GM12865 (cell line): Measurements from ENCODE around the gene DCTN4.
A peak's percentile ranks its signal among the peaks of the same experiment; 100 is the strongest.
"Not testable (repeated sequence)": the region's sequence is repeated elsewhere in the genome, so short reads cannot be mapped to it uniquely, and the experiment has no call there.

ENCODE experiments used
- DNase-seq: peaks from one replicate; pipeline ENCODE4 v3.0.0; 2010; ENCODE audit warnings: low read depth
- H3K4me3 ChIP-seq: 2 replicates; pipeline ENCODE4 v1.5.1; 2011; ENCODE audit warnings: mild to moderate bottlenecking, low read depth, low read length, control low read depth
- TF ChIP-seq, protein P1 (sequence below): IDR thresholded peaks from 2 replicates; pipeline ENCODE4 v1.5.1; 2011; ENCODE audit warnings: low read length, control low read depth, low read depth, inconsistent platforms; ENCODE audit not compliant: insufficient read depth; ENCODE audit errors: missing control alignments

The DCTN4 gene

DNA sequence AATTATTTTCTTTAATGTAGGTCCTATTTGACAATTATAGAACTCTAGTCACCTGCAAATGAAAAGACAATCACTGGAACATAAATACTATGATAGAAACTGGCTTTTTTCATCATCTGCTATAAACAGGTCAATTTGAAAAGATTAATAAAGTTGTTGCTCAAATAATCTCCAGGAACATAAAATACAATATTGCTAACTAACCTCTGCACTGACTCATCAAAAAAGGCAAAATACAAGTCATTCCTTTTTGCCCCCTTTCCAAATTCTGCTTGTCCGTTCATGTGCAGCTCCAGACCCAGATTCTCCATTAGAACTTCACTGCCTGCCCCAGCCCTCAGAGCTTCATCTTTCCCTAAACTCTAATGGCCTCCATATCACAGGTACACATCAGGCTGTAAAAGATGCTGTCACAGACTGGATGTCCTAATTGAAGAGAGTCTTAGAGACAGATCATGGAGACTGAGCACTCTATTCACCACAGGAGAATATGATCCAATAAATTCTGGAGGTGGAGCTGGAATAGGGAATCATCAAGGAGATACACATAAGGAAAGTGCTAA, 1.6 kb downstream of the DCTN4 start:
- TF ChIP-seq, protein P1, sequence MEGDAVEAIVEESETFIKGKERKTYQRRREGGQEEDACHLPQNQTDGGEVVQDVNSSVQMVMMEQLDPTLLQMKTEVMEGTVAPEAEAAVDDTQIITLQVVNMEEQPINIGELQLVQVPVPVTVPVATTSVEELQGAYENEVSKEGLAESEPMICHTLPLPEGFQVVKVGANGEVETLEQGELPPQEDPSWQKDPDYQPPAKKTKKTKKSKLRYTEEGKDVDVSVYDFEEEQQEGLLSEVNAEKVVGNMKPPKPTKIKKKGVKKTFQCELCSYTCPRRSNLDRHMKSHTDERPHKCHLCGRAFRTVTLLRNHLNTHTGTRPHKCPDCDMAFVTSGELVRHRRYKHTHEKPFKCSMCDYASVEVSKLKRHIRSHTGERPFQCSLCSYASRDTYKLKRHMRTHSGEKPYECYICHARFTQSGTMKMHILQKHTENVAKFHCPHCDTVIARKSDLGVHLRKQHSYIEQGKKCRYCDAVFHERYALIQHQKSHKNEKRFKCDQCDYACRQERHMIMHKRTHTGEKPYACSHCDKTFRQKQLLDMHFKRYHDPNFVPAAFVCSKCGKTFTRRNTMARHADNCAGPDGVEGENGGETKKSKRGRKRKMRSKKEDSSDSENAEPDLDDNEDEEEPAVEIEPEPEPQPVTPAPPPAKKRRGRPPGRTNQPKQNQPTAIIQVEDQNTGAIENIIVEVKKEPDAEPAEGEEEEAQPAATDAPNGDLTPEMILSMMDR, result no peak
- no peak for DNase-seq
- peak overlapping the region; percentile 98 for H3K4me3 ChIP-seq

DNA sequence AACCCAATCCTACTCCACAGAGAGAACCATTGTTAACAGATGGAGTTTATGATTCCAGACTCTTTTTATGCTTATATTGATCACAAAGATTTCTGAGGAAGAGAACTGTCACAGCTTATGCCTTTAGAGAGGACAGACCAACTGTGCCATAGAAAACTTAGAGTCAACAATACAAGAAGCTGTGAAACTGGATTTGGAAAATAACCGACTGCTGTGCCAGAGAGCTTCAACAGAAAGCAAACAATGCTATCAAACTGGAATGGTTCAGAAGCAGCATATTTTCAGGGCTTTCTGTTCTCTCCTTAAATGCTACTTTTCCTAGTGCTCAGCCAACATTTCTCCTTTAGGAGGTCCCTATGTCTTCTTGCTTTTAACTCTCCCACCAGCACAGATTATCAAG, 5.0 kb downstream of the DCTN4 start:
- TF ChIP-seq, protein P1, result no peak
- no peak overlapping the region for H3K4me3 ChIP-seq
- no peak for DNase-seq

DNA sequence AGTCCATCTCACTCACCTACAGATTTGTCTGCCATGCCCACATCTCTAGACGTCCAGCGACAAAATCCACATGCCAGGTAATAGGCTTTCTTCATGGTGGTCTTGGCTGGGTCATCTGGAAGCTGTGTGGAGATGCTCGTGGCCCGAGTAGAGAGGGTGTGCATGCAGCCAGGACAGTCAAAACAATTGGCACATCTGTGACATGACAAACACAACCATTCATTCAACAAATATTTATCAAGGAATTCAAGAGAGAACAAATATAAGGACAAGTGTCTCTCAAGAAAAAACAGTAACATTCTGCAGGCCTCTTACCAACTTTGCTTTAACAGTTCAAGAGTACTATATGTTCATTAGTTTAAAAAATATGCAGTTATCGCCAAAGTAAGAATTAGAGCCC, 5.4 kb downstream of the DCTN4 start:
- TF ChIP-seq, protein P1, result no peak
- DNase-seq, result no peak
- H3K4me3 ChIP-seq, result no peak overlapping the region

DNA sequence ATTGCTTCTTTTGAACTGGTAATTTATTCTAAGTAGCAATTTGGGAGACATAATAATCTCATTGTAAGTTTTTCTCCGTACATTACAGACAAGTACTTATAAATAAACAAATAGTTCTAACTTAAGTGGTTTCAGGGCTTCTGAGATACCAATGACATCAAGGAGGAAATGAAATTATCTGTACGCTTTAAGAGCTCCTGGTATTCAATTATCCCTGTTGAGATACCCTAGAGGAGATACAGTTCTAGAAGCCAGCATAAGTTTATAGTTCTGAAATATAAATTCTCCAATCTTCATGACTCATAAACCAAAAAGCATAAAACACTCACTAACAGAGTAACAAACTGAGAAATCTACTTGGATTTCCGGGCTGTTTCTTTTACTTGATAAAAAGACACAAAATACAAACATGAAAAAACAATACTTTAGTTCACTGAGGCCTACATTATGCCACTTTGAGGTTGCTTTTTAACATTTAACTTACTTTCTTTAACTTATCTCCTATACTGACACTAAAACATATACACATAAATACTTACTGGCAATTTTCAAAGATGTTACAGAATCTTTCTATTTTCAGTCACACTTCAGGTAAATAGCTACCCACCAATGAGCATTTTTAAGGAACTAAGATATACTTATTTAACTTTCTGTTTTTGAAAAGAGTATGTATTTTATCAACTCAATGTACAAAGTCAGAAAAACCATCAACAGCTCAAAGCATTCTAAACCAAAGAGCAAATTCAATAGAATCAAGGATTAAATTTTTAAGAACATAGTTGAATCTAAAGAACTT, 7.5 kb downstream of the DCTN4 start:
- TF ChIP-seq, protein P1, result no peak
- no peak overlapping the region for H3K4me3 ChIP-seq
- DNase-seq, result no peak

DNA sequence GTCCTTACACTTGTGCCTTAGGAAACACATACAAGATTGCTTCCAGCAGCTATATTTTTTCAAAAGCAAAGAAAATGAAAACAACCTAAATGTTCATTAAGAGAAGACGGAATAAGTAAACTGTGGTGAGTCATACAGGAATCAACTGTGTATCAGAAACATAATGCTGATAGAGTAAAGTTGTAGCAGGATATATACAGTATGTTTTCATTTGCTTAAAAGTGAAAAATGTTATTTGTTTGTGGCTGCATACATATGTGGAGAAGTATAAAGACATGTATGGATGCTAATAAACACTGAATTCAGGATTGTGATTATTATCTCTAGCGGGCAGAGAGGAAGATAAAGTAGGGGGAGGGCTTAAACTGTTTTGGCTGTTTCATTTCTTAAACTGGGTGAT, 8.3 kb downstream of the DCTN4 start:
- no peak for DNase-seq
- TF ChIP-seq, protein P1, result no peak
- no peak overlapping the region for H3K4me3 ChIP-seq

DNA sequence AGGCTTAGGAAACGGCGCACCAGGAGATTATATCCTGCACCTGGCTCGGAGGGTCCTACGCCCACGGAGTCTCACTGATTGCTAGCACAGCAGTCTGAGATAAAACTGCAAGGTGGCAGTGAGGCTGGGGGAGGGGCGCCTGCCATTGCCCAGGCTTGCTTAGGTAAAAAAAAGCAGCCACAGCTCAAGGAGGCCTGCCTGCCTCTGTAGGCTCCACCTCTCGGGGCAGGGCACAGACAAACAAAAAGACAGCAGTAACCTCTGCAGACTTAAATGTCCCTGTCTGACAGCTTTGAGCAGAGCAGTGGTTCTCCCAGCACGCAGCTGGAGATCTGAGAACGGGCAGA, 15.7 kb downstream of the DCTN4 start:
- not testable (repeated sequence) for H3K4me3 ChIP-seq, DNase-seq

DNA sequence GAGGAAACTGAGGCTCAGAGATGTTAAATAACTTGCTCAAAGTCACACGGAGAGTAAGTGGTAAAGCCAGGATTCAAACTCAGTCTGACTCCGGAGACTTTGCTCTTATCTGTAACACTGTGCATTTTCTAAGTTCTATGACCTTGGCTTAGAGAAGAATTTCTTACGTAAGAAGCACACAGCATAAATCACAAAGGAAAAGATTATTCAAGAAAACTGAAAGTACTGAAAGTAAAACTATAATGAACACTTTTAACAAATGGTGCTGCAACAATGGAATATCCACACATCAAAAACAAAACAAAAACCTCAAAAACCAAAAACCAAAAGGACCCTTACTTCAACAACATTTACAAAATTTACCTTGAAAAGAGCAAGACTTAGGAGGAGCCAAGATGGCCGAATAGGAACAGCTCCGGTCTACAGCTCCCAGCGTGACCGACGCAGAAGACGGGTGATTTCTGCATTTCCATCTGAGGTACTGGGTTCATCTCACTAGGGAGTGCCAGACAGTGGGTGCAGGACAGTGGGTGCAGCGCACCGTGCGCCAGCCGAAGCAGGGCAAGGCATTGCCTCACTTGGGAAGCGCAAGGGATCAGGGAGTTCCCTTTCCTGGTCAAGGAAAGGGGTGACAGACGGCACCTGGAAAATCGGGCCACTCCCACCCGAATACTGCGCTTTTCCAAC, 16.2 kb downstream of the DCTN4 start:
- not testable (repeated sequence) for DNase-seq, H3K4me3 ChIP-seq

DNA sequence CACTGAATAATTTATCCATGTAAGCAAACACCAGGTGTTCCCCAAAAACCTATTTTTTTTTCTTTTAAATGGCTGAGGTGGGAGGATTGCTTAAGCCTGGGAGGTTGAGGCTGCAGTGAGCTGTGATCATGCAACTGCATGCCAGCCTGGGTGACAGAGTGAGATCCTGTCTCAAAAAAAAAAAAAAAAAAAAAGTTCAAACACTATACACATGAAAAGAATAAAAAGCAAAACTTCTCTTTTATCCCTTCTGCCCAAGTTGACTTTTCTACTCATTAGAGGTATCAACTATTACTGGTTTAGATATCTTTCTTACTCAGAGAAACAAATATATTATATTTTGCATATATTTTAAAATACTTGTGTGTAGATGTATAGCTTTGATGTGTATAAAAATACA, 17.8 kb downstream of the DCTN4 start:
- TF ChIP-seq, protein P1, result no peak
- no peak overlapping the region for H3K4me3 ChIP-seq
- DNase-seq, result no peak
